CD14-positive monocyte (primary cell): ENCODE measurements around the gene FBXO10. TPM values are rescaled to one million over a fixed set of nuclear protein-coding genes. Genes with fewer than 3 reads are reported as not detected.

Experiments used
- DNase-seq, 3 donors: peaks; one replicate each; pipeline ENCODE4 v3.0.0-alpha.2; 2011 to 2022
- H2AFZ ChIP-seq: 2 replicates; pipeline ENCODE4 v1.6.0; 2012; ENCODE audit warnings: mild to moderate bottlenecking, low read depth, low read length, inconsistent platforms; ENCODE audit not compliant: insufficient read depth, poor library complexity, severe bottlenecking
- H3K27ac ChIP-seq, 2 donors: 1 replicate in 1 of 2; 2 replicates in 1 of 2; pipeline ENCODE4 v1.5.1; 2012 to 2013; ENCODE audit warnings: low read length in 2 of 2, control low read depth in 1 of 2, inconsistent platforms in 1 of 2, low read depth in 1 of 2, mild to moderate bottlenecking in 1 of 2
- H3K27me3 ChIP-seq, 2 donors: one replicate each; pipeline versions ENCODE4 v1.6.0 to v1.6.1; 2011 to 2013; ENCODE audit warnings: low read length in 2 of 2; ENCODE audit not compliant: control insufficient read depth in 2 of 2, insufficient read depth in 2 of 2
- H3K36me3 ChIP-seq, 2 donors: replicated peaks in 1 of 2; 1 replicate in 1 of 2; 2 replicates in 1 of 2; pipeline versions ENCODE4 v1.5.1 to v1.6.1; 2012 to 2013; ENCODE audit warnings: low read length in 2 of 2, control low read depth in 1 of 2, inconsistent platforms in 1 of 2, mild to moderate bottlenecking in 1 of 2; ENCODE audit not compliant: insufficient read depth in 2 of 2, control insufficient read depth in 1 of 2
- H3K4me1 ChIP-seq, 2 donors: 1 replicate in 1 of 2; 2 replicates in 1 of 2; pipeline versions ENCODE4 v1.5.1 to v1.6.1; 2012 to 2013; ENCODE audit warnings: low read length in 2 of 2, control low read depth in 1 of 2, inconsistent platforms in 1 of 2, mild to moderate bottlenecking in 1 of 2, moderate library complexity in 1 of 2; ENCODE audit not compliant: insufficient read depth in 2 of 2, control insufficient read depth in 1 of 2
- H3K4me2 ChIP-seq: replicated peaks from 2 replicates; pipeline ENCODE3; 2012; ENCODE audit warnings: low read length, moderate library complexity, mild to moderate bottlenecking; ENCODE audit not compliant: poor library complexity, severe bottlenecking; ENCODE audit errors: extremely low read depth
- H3K4me3 ChIP-seq, 3 experiments: fragments of 200-600 bp in 1 of 3; sonication (generic) in 1 of 3; replicated peaks in 1 of 3; 1 replicate in 2 of 3; 2 replicates in 1 of 3; pipeline ENCODE4 v1.5.1; 2011 to 2013; ENCODE audit warnings: low read length in 3 of 3, mild to moderate bottlenecking in 3 of 3, control low read depth in 2 of 3, low read depth in 2 of 3, inconsistent platforms in 1 of 3, moderate library complexity in 1 of 3
- H3K79me2 ChIP-seq: 2 replicates; pipeline ENCODE4 v1.6.0; 2012; ENCODE audit warnings: mild to moderate bottlenecking, control low read depth, inconsistent platforms, low read length, moderate library complexity; ENCODE audit not compliant: insufficient read depth
- H3K9ac ChIP-seq: 2 replicates; pipeline ENCODE4 v1.6.0; 2017; ENCODE audit warnings: low read length, mild to moderate bottlenecking; ENCODE audit not compliant: insufficient read depth, poor library complexity, severe bottlenecking
- H3K9me3 ChIP-seq, 2 donors: replicated peaks in 1 of 2; 1 replicate in 1 of 2; 2 replicates in 1 of 2; pipeline versions ENCODE4 v1.5.1 to v1.6.1; 2012 to 2013; ENCODE audit warnings: low read length in 2 of 2, control low read depth in 1 of 2; ENCODE audit not compliant: control insufficient read depth in 1 of 2, insufficient read depth in 1 of 2
- H4K20me1 ChIP-seq: 2 replicates; pipeline ENCODE4 v1.6.0; 2012; ENCODE audit warnings: mild to moderate bottlenecking, low read length, control low read depth, moderate library complexity; ENCODE audit not compliant: insufficient read depth
- H3K27ac Mint-ChIP-seq, 7 donors: one replicate each; pipeline ENCODE4 v1.8.0; 2020; ENCODE audit warnings: mild to moderate bottlenecking in 7 of 7, mixed read lengths in 7 of 7, moderate library complexity in 6 of 7, inconsistent platforms in 2 of 7
- H3K27me3 Mint-ChIP-seq, 3 donors: one replicate each; pipeline ENCODE4 v1.8.0; 2021 to 2022; ENCODE audit warnings: low read depth in 3 of 3, mild to moderate bottlenecking in 3 of 3, mixed read lengths in 3 of 3, moderate library complexity in 3 of 3, inconsistent platforms in 1 of 3
- H3K36me3 Mint-ChIP-seq, 2 donors: one replicate each; pipeline ENCODE4 v1.8.0; 2020; ENCODE audit warnings: mixed read lengths in 2 of 2, inconsistent platforms in 1 of 2, mild to moderate bottlenecking in 1 of 2
- H3K4me1 Mint-ChIP-seq: one replicate; pipeline ENCODE4 v1.8.0; 2020; ENCODE audit warnings: mild to moderate bottlenecking, mixed read lengths
- H3K4me3 Mint-ChIP-seq, 2 donors: one replicate each; pipeline ENCODE4 v1.8.0; 2020; ENCODE audit warnings: mild to moderate bottlenecking in 2 of 2, mixed read lengths in 2 of 2, moderate library complexity in 1 of 2
- H3K9me3 Mint-ChIP-seq, 7 donors: one replicate each; pipeline ENCODE4 v1.8.0; 2020 to 2022; ENCODE audit warnings: mixed read lengths in 7 of 7, mild to moderate bottlenecking in 6 of 7, moderate library complexity in 6 of 7, inconsistent platforms in 2 of 7
- WGBS: methylation state at CpG from one replicate; pipeline ENCODE4 v1.1.5; 2013; ENCODE audit warnings: missing lambda C conversion rate; ENCODE audit not compliant: insufficient coverage; 5-methylcytosine and 5-hydroxymethylcytosine counted together
- intact Hi-C, 2 donors: fragments of 100-400 bp; cut with micrococcal nuclease; formaldehyde crosslinking; loops; one replicate each; pipeline versions ENCODE4 v1.15.0 to v1.15.1; 2023
- polyA plus RNA-seq, 3 donors: library from polyadenylated mRNA; depleted of rRNA in 1 of 3; unstranded in 2 of 3; stranded (reverse) in 1 of 3; fragments of 300-500 nt in 2 of 3; fragments of >200 nt in 1 of 3; fragmentation: Illumina TruSeq in 2 of 3; gene quantifications; 1 replicate in 2 of 3; 2 replicates in 1 of 3; pipeline ENCODE4 v1.2.3, GENCODE V29; 2012 to 2021
- TF ChIP-seq, protein P1 (sequence below): fragments of 200-600 bp; IDR thresholded peaks from one replicate; pipeline ENCODE4 v1.8.0; 2022; ENCODE audit warnings: antibody characterized with exemption, mild to moderate bottlenecking

The FBXO10 gene
- polyA plus RNA-seq, 3 donors = 0.08 to 1.5 TPM; not detected in 1

- Histone ChIP-seq H3K79me2 (no peaks in the 10 kb centered on the region), H3K4me2 (no peak overlapping the region), H4K20me1 (no peaks in the 10 kb centered on the region), H3K9ac (no peak overlapping the region), H2AFZ (no peak overlapping the region), H3K4me3 (no peak overlapping the region), H3K36me3 (no peaks in the 10 kb centered on the region), H3K27me3 (no peaks in the 10 kb centered on the region), H3K4me1 (no peaks in the 10 kb centered on the region), H3K9me3 (no peaks in the 10 kb centered on the region), H3K27ac (no peak overlapping the region)
- H3K27ac Mint-ChIP-seq = no peak overlapping the region
- no peak for DNase-seq
- TF ChIP-seq, protein P1, sequence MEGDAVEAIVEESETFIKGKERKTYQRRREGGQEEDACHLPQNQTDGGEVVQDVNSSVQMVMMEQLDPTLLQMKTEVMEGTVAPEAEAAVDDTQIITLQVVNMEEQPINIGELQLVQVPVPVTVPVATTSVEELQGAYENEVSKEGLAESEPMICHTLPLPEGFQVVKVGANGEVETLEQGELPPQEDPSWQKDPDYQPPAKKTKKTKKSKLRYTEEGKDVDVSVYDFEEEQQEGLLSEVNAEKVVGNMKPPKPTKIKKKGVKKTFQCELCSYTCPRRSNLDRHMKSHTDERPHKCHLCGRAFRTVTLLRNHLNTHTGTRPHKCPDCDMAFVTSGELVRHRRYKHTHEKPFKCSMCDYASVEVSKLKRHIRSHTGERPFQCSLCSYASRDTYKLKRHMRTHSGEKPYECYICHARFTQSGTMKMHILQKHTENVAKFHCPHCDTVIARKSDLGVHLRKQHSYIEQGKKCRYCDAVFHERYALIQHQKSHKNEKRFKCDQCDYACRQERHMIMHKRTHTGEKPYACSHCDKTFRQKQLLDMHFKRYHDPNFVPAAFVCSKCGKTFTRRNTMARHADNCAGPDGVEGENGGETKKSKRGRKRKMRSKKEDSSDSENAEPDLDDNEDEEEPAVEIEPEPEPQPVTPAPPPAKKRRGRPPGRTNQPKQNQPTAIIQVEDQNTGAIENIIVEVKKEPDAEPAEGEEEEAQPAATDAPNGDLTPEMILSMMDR = no peak
- intact Hi-C loops = no loop called here
- H3K27me3 Mint-ChIP-seq = peaks cover 0 to 4% (median 2%) of the 10 kb centered on the region in 3 donors
- H3K36me3 Mint-ChIP-seq = peaks cover 0 to 4% of the 10 kb centered on the region in 2 donors
- H3K4me3 Mint-ChIP-seq = no peak overlapping the region
- no CpG with 5 or more reads among the region's 3 CpGs for WGBS
- H3K4me1 Mint-ChIP-seq = no peaks in the 10 kb centered on the region
- no peaks in the 10 kb centered on the region for H3K9me3 Mint-ChIP-seq
Measured at GRCh38 chr9:37540634-37541033, 35.5 kb downstream of the FBXO10 start.

- H3K9ac ChIP-seq = no peak overlapping the region
- H3K36me3 Mint-ChIP-seq = peaks cover 0 to 4% of the 10 kb centered on the region in 2 donors
Measured at GRCh38 chr9:37539634-37540033, 36.5 kb downstream of the FBXO10 start.

More at GRCh38 chr9:37539634-37540033, 36.5 kb downstream of the FBXO10 start:
- DNase-seq = no peak
- H3K27ac ChIP-seq = no peak overlapping the region
- Mint-ChIP-seq H3K4me1 (no peaks in the 10 kb centered on the region), H3K9me3 (no peaks in the 10 kb centered on the region), H3K27ac (no peak overlapping the region), H3K27me3 (peaks cover 0 to 4% (median 2%) of the 10 kb centered on the region in 3 donors), H3K4me3 (no peak overlapping the region)
- intact Hi-C loops = no loop called here
- H3K4me1 ChIP-seq = no peaks in the 10 kb centered on the region
- no peaks in the 10 kb centered on the region for H3K36me3 ChIP-seq
- TF ChIP-seq, protein P1 = no peak
- H3K9me3 ChIP-seq = no peaks in the 10 kb centered on the region
- no peaks in the 10 kb centered on the region for H3K27me3 ChIP-seq
- H2AFZ ChIP-seq = no peak overlapping the region
- H3K4me3 ChIP-seq = no peak overlapping the region
- H3K79me2 ChIP-seq = no peaks in the 10 kb centered on the region
- no peaks in the 10 kb centered on the region for H4K20me1 ChIP-seq
- H3K4me2 ChIP-seq = no peak overlapping the region
